Mucosa of rectum (tissue), 2 donors: ENCODE data around the gene CERK.
"Not testable (repeated sequence)": the region's sequence is repeated elsewhere in the genome, so short reads cannot be mapped to it uniquely, and the experiment has no call there.

ENCODE experiments used
- H3K27ac ChIP-seq, 2 donors: one replicate each; pipeline ENCODE4 v1.7.0; 2013; ENCODE audit warnings: inconsistent platforms in 2 of 2, low read depth in 2 of 2, low read length in 2 of 2
- H3K27me3 ChIP-seq, 2 donors: one replicate each; pipeline ENCODE4 v1.7.0; 2013; ENCODE audit warnings: low read length in 2 of 2; ENCODE audit not compliant: control insufficient read depth in 2 of 2, insufficient read depth in 2 of 2
- H3K36me3 ChIP-seq, 2 donors: one replicate each; pipeline ENCODE4 v1.7.0; 2013; ENCODE audit warnings: low read length in 2 of 2; ENCODE audit not compliant: control insufficient read depth in 2 of 2, insufficient read depth in 2 of 2
- H3K4me1 ChIP-seq, 2 donors: one replicate each; pipeline ENCODE4 v1.7.0; 2013; ENCODE audit warnings: low read length in 2 of 2, mild to moderate bottlenecking in 1 of 2; ENCODE audit not compliant: control insufficient read depth in 2 of 2, insufficient read depth in 2 of 2
- H3K4me3 ChIP-seq, 2 donors: one replicate each; pipeline ENCODE4 v1.7.0; 2013; ENCODE audit warnings: low read length in 2 of 2
- H3K9ac ChIP-seq, 2 donors: one replicate each; pipeline ENCODE4 v1.7.0; 2013; ENCODE audit warnings: low read length in 2 of 2, low read depth in 1 of 2, mild to moderate bottlenecking in 1 of 2
- H3K9me3 ChIP-seq, 2 donors: one replicate each; pipeline ENCODE4 v1.7.0; 2013; ENCODE audit warnings: low read length in 2 of 2; ENCODE audit not compliant: control insufficient read depth in 2 of 2
- donor health status: healthy.
- donor health status: Normal muscosa, but diverticular disease.

Gene CERK

DNA sequence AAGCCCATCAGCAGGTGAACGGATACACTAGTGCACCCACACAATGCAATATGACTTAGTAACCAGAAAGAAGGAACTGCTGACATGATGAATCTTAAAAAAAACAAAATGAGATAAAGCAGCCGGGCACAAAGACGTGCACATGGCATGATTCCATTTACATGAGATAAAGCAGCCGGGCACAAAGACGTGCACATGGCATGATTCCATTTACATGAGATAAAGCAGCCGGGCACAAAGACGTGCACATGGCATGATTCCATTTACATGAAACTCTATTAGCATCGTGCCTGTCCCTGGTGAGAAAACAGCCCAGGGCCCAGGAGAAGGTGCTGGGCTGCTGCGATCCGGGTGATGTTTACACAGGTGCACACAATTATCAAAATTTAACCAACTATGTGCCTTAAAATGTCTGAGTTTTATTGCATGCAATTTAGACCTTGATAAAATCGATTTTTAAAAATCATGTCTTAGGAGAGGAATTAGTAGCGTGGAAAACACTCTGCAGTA is 3.8 kb downstream of the CERK start:
- not testable (repeated sequence) for H3K9ac ChIP-seq, H3K27me3 ChIP-seq, H3K36me3 ChIP-seq, H3K9me3 ChIP-seq, H3K4me3 ChIP-seq
- Histone ChIP-seq H3K4me1 (peaks cover 51 to 53% of the 10 kb centered on the region in 2 donors), H3K27ac (peak overlapping the region in 1 of 2 donors; percentile 6)

DNA sequence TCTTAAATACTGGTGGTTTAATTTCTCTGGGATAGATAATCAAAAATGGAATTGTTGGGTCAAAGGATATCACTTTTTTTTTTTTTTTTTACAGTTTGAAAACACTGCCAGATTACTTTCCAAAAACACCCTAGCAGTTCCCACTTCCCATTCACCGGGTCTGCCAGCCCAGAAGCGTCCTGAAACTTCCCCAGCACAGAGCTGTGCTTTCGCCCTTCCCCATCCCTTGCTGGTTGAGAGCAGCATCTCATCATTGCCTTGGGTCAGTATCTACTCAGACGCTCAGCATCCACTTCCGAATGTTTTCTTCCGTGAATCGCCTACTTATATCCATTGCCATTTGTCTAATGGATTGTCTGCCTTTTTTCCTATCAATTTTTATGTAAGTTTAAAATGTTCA is 5.5 kb downstream of the CERK start:
- H3K4me1 ChIP-seq = peaks cover 45 to 49% of the 10 kb centered on the region in 2 donors
- no peak overlapping the region for H3K27ac ChIP-seq
- no peak overlapping the region for H3K9ac ChIP-seq
- peaks cover 4 to 13% of the 10 kb centered on the region in 2 donors for H3K36me3 ChIP-seq
- no peaks in the 10 kb centered on the region for H3K27me3 ChIP-seq
- no peak overlapping the region for H3K4me3 ChIP-seq
- no peaks in the 10 kb centered on the region for H3K9me3 ChIP-seq

DNA sequence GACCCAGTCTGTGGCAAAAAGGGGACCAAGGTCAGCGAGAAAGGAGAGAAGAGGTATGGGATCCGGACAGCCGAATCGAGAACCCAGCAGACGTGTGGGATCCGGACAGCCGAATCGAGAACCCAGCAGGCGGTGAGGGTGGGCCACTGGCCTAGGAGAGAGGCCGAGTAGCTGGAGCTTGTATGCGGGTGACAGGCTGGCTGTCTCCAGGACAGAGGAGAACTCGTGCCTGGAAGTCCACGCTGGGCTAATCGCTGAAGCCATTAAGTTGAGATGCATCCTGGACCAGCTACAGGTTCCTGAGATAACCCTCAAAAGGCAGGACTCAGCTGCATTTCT is 6.0 kb downstream of the CERK start:
- Histone ChIP-seq H3K9ac (peak overlapping the region in 1 of 2 donors; percentile 52), H3K9me3 (no peaks in the 10 kb centered on the region), H3K36me3 (peaks cover 4 to 13% of the 10 kb centered on the region in 2 donors), H3K27me3 (no peaks in the 10 kb centered on the region), H3K4me1 (peaks cover 46 to 49% of the 10 kb centered on the region in 2 donors), H3K4me3 (no peak overlapping the region), H3K27ac (peak overlapping the region; percentile 44 to 61)

DNA sequence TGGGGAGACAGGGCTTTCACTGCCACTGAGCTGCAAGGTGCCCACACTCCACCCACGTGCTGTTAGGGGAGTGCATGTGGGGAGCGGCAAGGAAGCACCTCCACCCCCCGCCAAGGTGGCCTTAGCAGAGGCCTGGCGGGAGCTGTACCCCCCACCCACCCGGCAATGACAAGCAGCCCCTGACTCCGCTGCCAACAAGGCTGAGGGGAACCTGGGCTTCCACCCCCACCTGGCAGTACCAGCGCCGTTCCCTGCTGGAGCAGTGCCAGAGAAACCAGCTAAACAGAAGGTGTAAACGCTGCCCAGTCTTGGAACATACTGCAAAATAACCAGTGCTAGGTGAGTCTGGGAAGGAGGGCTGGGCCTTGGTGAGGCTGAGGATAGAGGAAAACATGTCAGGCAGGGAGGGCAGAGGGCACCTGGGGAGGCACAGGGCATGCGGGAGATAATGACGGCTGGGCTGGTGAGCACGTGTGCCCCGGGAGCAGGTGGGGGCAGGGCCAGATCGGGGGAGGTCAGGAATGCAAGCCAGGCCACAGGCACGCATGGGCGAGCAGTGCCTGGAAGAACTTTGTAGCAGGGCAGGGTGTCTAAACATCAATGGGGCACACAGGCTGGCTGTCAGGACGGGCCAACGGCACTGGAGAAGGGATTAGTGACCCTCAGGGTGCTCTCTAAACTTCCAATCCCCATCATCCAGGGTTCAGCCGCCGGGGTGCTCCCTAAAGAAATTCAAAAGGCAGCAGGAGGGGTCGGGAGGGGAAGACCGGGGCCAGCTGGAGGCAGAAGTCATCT is 6.6 kb downstream of the CERK start:
- Histone ChIP-seq H3K9ac (peak overlapping the region in 1 of 2 donors; percentile 52), H3K27ac (peak overlapping the region; percentile 44 to 61), H3K4me1 (peaks cover 45% of the 10 kb centered on the region in 2 donors), H3K27me3 (no peaks in the 10 kb centered on the region), H3K9me3 (no peaks in the 10 kb centered on the region), H3K4me3 (no peak overlapping the region), H3K36me3 (peaks cover 4 to 13% of the 10 kb centered on the region in 2 donors)

DNA sequence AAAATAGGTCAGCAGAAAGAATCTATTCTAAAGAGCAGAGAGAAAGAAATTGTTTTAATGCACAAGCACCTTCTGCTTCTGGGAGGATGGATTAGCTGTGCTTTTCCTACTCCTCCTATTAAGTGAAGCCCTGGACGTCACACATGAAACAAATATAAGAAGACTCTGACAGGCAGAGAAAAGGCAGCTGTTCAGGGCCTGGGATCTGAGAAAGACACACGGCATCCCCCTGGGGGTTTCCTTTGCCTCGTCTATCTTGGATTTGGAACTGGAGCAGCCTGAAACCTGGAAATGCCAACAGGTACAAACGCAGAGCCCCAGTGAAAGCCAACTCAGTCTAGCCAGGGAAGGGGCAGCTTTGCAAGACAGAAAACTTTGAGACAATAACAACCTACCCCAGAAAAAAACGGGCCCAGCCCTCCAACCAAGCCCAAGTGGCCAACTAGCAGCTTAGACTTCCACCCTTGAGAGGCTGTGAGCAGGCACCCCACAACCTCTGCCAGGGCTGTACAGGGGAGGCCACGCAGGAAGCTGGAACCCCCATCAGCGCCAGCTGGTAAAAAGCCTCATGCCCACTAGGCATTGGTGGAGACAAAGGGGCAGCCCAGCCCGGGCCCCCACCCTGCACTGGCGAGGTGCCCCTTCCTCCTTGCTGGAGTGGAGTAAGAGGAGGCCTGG is 7.3 kb downstream of the CERK start:
- Histone ChIP-seq H3K9me3 (no peaks in the 10 kb centered on the region), H3K9ac (peak overlapping the region in 1 of 2 donors; percentile 37), H3K4me1 (peaks cover 42% of the 10 kb centered on the region in 2 donors), H3K36me3 (peaks cover 7 to 15% of the 10 kb centered on the region in 2 donors), H3K27me3 (no peaks in the 10 kb centered on the region), H3K4me3 (no peak overlapping the region), H3K27ac (peak overlapping the region; percentile 44 to 61)

DNA sequence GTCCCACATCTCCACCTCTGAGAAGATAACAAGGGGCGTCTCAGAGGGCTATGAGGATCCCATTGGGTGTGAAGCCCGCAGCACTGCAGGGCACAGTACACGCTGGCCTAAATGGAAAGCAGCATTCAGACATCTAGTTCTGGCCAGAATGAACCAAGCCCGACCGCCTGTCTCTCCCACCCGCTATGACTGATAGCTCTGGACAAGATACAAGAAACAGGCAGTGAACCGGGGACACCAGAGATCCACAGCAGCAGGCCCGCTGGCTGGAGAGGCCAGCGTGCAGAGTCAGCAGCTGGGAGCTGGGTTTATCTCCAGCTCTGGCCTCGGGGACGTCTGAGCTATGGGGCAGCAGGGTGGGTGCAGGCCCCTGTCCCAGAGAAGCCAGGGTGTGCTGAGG is 9.6 kb downstream of the CERK start:
- H3K9ac ChIP-seq = no peak overlapping the region
- peaks cover 15 to 23% of the 10 kb centered on the region in 2 donors for H3K36me3 ChIP-seq
- H3K27ac ChIP-seq = no peak overlapping the region
- H3K27me3 ChIP-seq = no peaks in the 10 kb centered on the region
- no peak overlapping the region for H3K4me3 ChIP-seq
- H3K4me1 ChIP-seq = peaks cover 27 to 31% of the 10 kb centered on the region in 2 donors
- no peaks in the 10 kb centered on the region for H3K9me3 ChIP-seq

DNA sequence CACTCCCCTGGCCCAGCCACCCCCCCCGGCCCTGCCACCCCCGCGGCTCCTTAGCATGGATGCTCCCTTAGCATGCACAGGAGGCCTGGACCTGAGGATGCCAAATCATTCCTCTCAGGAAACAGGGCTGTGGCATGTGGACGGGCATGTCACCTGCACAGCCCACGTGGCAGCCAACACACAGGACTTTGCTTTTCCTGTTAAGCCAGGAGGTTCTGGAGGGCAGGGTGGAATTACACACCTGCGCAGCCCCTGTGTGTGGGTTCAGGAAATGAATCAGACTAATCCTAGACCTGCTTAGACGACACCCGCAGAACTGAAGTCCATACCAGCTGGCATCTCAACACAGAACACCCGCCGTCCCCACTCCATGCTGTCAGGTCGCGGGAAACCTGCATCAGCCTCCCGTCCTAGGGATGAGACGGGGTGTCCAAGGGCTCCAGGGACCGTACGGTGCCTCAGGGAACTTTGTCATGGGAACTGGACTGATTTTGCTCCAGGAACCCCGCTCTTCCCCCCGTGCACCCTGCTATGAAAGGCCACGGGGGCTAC is 10.2 kb downstream of the CERK start:
- no peak overlapping the region for H3K9ac ChIP-seq
- no peaks in the 10 kb centered on the region for H3K9me3 ChIP-seq
- no peak overlapping the region for H3K27ac ChIP-seq
- H3K4me3 ChIP-seq = no peak overlapping the region
- H3K4me1 ChIP-seq = peaks cover 27 to 31% of the 10 kb centered on the region in 2 donors
- no peaks in the 10 kb centered on the region for H3K27me3 ChIP-seq
- H3K36me3 ChIP-seq = peaks cover 15 to 23% of the 10 kb centered on the region in 2 donors

DNA sequence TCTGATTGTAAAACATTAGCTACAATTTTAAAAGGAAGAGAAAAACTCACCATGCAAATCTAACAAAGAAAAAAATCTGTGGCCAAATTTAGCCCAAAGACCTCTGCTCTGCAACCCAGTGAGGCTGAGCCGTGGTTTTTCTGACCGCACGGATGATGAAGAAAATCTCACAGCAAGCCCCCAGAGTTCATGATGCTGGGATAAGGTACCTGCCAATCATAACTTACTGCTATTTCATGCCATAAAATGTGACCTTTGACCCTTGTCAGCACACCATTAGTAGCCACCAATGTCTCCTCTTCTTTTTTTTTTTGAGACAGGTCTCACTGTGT is 11.1 kb downstream of the CERK start:
- H3K9ac ChIP-seq = no peak overlapping the region
- H3K36me3 ChIP-seq = peaks cover 15 to 25% of the 10 kb centered on the region in 2 donors
- no peak overlapping the region for H3K4me3 ChIP-seq
- no peaks in the 10 kb centered on the region for H3K27me3 ChIP-seq
- H3K27ac ChIP-seq = no peak overlapping the region
- peaks cover 20 to 28% of the 10 kb centered on the region in 2 donors for H3K4me1 ChIP-seq
- no peaks in the 10 kb centered on the region for H3K9me3 ChIP-seq

DNA sequence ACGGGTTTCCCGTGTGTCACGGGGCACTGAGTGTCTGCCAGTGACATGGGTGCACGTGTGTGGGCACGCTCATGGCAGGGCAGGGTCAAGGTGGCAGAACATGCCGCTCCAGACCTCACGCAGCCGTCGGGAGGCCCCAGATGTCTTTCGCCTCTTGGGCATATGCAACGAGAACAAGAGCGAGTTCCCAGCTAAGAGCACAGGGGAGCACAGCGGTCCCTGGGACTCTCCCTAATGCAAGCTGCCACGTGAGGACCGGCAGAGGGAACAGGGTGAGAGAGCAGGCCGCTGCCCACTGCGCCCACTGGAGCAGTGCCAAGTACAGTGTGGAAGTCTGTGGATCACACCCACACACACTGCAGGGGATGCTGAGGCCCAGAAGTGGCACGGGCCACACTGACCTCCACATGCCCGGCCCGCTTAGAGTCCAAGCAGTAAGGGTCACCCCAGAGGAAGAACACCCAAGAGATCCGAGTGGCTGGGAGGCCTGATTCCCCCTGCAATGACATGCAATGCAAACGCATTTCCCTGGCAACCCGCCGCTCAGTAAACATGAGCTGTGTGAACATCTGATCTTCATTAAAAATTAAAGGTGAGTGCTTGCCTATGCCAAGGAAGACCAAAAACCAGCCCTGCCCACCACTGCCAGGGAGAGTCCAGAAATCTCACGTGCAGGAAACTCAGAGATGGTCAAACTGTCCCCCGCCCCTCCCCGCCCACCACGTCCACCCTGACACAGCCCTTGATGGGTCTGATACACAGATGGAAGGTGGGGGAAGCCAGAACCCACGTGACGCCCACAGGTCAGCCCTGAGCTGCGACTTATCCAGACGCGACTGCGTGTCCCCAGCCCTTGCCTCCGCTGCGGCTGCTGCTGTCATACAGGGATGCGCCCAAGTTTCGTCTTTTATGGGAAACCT is 11.7 kb downstream of the CERK start:
- H3K36me3 ChIP-seq = peaks cover 19 to 26% of the 10 kb centered on the region in 2 donors
- no peak overlapping the region for H3K27ac ChIP-seq
- H3K4me1 ChIP-seq = peaks cover 14 to 22% of the 10 kb centered on the region in 2 donors
- H3K9me3 ChIP-seq = no peaks in the 10 kb centered on the region
- H3K9ac ChIP-seq = no peak overlapping the region
- no peak overlapping the region for H3K4me3 ChIP-seq
- H3K27me3 ChIP-seq = no peaks in the 10 kb centered on the region
